ENCODE results near the gene ARVCF.

Gene ARVCF

DNA sequence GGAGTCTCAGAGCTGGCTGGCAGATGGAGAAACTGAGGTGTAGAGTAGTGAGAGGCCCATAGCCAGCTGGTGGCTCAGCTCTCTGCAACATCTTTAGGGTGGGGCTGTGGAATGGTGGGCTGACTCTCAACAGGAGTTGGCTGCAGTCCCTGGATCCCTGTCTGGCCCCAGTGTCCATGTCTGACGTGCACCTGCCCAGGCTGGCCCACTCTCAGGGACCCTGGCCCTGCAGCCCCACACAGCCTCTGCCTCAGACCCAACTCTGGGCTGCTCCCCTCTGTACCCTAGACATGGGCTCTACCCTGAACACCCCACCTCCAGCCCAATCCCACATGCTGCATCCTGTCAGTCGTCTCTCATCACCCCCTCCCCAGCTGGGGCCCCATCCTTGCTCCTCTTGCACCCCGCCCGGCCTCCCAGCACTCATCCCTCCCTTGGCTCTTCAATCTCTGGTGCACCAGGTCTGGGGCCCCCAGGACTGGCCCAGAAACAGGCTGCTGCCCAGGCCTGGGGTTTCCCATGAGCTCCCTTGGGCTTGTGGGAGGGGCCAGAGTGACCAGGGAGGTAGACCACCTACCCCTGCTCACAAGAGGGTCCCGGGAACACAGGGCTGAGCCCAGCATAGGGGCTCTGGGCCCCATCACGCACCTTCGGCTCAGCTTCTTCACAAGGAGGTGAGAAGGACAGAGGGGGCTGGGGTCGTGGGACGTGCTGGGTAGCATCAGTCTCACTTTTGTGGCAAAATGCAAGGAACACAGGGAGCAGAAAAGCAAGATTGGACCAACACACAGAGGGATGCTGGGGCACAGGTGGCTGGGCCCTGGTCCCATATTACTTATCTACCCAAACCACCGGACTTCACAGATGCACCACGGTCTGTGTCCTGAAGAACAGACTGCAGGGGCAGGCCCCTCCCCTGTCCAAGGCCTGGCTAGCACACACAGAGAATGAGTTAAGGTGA lies 31.5 kb downstream of the ARVCF start:
- no peak for DNase-seq

DNA sequence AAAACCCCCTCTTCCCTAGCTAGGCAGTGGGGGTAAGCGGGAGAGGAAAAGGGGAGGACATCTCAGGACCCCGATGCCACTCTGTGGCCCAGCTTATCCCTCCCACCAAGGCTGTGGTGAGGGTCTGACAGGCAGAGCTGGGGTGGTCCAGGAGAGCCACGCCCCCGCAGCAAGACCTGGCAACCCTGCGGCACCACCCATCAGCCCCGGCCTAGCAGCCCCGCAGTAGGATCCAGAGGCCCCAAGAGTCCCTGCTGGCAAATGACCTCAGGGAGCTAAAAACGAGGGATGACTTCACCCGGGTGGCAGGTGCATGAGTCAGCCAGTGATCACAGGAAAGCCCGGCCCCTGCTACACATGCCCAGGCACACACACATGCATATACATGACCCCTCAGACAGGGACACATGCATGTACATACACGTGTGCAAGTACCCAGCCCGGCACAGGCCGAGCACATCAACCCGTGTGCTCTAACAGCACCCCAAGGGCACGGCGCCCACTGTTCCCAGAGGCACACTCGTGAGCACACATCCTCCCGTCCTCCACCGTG lies 32.3 kb downstream of the ARVCF start:
- no peak for DNase-seq

DNA sequence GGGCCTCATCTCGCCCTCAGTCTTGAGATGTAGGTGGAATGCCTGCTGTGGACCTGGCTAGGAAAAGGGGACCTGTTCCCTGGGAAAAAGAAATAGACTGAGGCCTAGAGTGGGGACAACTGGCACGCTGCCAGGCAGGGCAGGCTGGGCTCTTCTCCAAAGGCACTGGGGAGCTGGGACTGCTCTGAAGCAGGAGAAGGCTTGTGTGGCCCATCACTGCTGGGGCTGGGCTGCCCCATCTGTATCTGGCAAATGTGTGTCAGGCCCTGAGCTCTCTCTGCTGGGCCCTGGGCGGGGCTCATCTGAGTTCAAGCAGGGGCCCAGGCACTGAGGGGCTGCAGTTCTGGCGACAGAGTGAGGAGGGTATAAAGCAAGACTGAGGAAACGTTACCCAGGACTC lies 32.9 kb downstream of the ARVCF start:
- no peak for DNase-seq

DNA sequence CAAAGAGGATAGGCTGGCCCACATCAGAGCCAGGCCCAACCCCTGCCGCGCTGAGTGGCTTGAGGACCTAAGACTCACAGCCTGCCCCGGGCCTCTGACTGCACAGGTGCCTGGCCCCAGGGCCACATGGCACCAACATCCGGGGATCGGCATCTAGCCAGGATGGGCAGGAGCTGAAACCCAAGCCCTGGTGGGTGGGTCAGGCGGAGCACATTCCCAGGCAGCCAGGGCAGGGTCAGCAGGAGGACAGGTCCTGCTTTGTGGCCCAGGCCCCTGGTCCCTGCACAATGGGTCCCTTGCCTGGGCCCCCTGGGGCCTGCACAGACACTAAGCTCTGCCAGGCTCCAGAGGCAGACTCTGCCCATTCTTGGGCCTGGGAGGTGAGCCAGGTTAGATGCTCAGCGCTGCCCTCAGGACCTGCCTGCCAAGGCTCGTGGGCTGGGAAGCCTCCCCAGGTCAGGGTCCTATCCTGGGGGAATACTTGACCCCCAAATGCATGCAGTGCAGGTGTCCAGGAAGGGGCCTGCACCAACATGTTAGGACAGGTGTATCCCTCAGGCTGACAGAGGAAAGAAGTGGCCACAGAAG lies 33.5 kb downstream of the ARVCF start:
- no peak for DNase-seq

DNA sequence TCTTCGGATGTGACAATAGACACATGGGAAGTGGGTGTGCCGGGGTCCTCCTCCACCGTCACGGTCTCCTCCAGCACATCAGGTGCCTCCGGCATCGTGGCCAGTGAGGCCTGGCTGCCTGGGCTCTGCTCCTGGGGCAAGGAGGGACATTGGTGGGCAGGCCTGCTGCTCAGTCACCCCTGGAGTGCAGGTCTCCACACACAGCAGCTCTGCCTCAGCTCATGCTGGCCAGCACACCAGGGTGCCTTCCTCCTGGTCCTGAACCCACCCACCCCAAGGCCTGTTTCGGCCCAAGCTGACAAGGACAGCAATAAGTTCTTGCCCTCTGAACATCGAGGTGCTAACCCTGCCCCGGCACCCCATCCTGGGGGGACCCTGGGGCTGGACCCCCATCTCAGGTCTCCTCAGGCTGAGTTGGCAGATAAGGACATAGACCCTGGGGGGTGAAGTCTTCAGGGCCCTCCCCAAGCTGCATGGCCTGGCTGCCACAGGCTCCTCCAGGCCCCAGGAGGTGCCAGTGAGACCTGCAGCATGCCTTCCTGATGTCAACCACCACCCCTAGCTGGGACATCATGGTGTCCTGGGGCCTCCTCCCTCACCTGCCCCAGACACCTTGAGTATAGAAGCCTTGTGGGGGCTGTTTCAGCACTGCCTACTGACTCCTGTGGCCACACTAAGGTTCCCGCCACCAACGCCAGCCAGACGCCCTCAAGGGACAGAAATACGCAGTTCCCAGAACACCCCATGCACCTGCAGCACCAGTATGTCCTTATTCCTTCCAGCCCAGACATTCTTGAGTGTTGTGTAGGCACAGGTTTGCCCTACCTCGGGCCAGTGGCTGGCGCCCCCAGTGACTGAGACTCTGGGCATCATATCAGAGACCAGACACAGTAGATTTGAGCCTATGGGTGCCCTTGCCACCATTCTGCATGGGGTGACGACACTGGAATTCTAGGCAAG lies 34.4 kb downstream of the ARVCF start:
- DNase-seq, result no peak

DNA sequence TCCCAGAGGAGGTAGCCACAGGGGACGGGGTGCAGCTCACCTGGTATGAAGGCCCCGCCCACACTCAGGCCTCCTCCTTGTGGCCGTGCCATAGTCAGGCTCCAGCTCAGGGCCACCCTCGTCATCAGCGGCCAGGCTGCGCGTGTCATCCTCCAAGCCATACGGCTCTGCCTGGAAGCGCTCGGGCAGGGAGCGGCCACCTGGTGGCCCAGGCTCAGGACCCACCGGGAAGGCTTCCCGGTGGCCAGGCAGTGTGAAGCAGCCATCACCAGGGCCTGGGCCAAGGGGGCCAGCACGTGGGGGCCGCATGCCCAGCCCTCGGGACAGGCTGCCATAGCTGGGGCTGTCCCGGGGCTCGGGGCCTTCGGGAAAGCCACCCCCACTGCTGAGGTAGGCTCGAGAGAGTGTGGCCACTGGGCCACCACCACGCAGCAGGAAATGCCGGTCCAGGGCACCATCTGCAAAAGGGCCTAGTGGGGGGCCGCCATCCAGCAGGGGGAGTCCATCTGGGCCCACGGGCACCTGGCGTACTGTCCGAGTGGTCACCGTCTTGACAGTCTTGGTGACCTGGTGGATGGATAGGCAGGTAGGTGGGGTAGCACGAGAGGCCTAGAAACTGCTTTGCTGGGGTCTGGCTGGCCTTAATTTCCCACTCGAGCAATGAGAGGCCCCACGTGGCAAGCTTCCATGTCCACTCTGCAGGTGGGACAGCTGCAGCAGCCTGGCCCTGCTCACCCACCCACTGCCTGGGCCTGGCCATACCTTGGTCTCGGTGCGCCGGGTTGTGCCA lies 35.3 kb downstream of the ARVCF start:
- DNase-seq, result no peak

DNA sequence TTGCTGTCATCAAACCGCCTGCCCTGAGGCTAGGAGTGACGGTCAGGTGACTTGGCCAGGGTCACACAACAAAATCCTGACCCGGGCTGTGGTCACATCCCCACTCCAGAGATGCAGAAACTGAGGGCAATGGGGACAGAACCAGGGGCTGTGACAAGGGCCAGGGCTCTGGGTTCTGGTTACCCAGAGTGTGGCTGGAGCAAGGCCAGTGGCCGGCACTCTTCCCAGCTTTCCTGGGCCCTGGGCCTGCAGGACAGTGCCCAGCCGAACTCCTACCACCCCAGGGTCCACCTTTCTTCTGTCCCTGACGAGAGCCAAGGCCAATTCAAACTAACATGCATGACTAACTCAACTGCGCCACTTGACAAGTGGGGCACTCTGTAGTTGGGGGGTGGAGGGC lies 35.9 kb downstream of the ARVCF start:
- no peak for DNase-seq

DNA sequence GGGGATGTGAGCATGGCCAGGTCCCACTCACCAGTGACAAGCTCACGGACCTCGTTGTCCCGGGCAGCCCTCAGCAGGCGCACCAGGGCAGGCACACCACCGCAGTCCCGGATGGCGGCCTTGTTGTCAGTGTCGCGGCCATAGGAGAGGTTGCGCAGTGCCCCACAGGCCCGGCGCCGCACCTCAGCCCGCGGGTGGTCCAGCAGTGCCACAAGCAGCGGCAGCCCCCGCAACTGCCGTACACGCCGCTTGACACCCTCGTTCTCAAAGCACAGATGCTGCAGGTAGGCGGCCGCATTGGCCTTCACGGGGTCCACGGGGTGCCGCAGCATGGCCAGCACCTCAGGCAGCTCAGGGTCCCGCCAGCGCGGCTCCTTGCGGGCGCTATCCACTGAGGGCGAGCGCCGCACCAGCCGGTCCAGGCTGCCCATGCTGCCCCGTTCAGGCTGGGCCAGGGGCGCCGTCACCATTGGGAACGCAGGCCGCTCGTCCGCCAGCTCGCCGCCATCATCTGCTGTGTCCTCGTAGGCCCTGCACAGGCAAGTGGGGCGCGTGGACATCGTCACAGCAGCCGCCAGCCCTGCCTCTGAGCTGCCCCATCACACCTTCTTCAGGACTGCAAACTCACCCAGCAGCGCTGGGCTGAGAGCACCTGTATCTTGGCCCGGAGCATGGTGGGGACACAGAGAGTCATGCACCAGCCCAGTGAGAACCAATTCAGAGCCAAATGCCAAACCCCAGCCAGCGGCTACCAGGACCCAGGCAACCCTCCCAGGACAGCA lies 36.7 kb downstream of the ARVCF start:
- no peak for DNase-seq

DNA sequence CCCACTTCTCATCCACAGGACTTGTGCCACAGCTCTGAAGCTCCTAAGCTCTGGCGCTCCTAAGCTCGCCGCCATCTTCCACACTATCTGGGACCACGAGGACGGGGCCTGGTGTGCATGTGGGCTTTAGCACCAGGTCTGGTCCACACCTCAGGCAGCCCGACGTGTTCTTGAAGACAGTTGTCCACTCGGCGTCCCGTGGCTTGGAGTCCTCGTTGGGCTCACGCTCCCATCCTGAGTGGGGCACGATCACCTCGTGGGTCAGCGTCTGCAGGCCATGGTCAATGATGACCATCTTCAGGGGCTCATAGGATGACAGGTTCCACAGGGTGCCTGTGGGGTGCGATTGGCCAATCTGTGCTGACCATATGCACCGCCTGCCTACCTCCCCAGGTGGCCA lies 37.9 kb downstream of the ARVCF start:
- DNase-seq, result no peak

DNA sequence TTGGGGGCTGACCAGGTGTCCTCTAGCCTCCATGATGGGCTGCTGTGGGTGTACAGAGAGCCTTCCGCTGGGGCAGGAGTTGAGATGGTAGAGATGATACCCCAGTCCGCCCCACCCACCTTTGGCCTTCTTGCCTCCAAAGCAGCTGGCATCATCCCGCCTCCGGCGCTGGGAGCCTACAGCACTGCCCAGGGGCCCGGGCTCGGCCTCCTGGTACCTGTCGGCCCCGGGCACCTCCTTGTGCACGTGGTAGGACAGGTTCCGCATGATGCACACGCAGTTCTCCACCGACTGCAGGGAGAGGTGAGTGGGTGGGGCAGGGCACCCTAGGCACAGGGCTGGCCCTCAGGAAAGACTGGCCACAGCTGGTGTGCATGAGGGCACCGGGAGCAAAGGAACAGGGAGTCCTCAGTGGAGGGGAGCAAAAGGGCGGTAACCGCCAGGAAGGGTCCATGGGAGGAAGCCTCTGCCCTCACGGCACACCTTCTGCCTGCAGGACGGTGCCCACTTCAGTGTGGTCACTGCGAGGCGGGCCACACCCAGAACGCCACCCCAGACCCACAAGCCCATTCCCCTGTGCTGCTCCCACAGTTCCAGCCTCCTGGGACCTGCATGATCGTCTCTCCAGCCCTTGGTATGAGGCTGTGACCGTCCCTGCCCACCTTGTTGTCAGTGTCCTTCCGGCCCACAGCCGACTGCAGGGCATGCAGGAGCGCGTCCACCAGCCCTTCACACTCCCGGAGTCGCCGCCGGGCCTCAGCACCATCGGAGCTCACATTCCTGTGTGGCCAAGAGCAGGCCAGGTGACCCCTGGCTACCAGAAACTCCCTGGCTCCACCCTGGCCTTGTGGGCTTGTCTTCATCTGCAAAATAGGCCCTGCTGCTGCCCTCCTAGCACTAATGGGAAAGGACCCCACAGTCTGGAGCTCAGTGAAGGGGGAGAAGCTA lies 39.1 kb downstream of the ARVCF start:
- no peak for DNase-seq

DNA sequence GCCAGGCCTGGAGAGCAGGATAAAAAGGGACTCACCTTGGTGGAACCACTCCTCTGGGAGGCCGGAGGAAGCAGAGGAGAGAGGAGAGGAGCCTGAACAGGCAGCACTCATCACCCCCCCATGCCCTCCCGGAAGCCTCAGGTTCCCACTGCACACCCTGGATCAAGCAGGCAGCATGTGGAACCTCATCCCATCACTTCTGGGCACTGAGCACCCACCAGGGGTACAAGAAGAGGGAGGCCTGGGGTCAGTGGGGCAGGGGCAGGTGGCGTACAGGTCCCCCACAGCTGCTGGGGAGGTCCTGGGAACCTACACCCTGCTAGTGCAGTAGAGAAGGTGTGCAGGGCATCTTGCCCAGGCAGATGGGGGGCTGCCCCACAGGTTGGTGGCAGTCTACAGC lies 40.0 kb downstream of the ARVCF start:
- DNase-seq, result no peak

DNA sequence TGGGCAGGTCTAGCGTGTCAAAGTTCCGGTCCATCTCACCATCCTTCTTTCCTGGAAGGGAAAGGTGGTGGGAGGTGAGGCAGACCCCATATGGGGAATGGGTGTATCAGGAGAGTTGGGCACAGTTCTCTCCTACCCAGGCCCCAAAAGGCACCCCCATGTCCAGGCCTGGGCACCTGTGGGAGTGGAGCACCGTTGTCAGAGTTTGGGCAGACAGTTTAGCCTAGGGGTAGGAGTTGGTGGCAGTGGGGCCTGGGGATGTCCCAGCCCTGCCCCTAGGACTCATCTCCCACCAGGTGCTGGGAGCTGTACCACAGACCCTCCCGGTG lies 41.0 kb downstream of the ARVCF start:
- no peak for DNase-seq

DNA sequence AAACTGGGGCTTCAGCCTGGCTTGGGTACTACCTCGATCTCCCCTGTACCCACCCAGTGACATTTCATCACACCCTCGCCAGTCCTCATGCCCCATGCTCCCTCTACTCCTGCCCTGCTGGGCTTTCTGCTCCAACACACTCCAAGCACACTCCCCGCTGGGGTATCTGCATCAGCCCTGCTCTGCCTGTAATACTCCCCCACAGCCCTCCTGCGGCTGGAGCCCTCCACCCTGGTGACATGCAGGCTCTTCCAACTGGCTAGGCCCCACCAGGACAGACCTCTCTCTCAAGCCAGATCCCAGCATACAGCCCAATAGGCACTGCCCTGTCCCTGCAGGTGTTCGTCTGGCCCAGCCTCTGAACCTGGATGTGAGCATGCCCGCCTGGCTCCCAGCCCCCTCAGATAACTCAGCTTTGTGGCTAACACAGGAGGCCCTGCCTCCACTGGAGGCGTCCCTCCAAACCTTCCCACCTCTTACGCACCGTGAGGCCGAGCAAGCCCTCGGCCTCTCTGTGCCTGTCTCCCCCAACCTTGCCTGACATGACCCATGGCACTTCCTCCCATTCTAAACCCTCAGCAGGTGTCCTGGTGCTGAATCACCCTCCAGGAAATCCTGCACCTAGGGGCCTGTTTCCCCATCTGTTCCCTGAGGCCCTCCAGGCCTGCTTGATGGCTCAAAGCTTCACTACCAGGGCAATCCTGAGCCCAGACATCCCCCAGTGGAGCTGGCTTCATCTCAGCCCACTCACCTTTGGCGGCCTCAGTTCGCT lies 41.5 kb downstream of the ARVCF start:
- DNase-seq, result no peak

DNA sequence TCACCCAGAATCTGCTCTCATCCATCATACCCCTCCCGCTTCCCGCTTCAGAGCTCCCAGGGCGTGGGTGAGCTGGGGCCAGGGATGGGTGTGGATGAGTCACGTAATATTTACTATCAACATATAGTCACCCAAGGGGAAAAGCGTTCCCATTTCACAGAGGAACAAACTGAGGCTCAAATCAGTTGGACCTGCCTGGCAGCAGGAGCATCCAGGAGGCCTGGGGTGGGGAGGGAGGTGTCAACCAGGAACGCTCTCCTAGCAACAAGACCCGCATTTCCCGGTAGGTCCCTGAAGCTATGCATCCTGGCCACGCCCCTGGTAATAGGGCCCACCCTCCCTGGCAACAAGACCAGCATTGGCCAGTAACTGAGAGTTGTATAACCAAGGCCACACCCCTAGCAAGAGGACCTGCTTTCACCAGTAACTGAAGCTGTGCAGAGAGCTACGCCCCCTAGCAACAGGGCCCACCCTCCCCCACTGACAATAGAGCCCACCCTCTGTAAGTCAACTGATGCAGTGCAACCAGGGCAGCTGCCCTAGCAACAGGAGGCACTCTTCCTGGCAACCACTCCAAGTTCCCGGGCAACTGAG lies 42.3 kb downstream of the ARVCF start:
- no peak for DNase-seq

DNA sequence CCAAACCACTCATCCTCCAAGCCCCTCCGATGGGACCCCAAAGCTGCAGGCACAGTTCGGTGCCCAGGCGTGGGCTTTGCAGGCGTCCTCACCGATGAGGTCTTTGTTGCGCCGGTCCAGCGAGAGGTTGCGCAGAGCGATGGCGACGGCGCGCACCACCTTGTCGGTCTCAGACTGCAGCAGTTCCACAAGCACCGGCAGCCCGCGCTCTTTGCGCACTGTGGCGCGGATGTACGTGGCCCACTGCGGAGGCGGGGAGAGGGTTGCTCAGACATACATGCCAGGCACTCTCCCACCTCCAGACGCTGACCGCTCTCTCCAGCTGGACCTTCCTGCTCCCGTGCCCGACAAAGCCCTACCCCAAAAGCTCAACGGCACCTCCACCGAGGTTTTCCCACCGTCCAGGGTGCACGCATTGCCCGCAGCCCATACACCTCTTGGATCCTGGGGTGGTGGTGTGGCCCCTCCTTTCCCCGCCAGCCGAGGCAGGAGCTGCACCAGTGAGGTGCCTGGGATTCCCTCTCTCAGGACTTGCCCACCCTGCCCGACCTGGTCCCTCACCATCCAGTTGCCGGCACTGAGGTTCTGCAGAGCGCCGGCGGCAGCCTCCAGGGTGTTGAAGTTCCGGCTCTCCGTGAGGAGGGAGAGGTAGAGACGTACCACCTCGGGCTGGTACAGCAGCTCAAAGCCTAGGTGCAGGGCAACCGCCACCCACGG lies 42.9 kb downstream of the ARVCF start:
- no peak for DNase-seq

DNA sequence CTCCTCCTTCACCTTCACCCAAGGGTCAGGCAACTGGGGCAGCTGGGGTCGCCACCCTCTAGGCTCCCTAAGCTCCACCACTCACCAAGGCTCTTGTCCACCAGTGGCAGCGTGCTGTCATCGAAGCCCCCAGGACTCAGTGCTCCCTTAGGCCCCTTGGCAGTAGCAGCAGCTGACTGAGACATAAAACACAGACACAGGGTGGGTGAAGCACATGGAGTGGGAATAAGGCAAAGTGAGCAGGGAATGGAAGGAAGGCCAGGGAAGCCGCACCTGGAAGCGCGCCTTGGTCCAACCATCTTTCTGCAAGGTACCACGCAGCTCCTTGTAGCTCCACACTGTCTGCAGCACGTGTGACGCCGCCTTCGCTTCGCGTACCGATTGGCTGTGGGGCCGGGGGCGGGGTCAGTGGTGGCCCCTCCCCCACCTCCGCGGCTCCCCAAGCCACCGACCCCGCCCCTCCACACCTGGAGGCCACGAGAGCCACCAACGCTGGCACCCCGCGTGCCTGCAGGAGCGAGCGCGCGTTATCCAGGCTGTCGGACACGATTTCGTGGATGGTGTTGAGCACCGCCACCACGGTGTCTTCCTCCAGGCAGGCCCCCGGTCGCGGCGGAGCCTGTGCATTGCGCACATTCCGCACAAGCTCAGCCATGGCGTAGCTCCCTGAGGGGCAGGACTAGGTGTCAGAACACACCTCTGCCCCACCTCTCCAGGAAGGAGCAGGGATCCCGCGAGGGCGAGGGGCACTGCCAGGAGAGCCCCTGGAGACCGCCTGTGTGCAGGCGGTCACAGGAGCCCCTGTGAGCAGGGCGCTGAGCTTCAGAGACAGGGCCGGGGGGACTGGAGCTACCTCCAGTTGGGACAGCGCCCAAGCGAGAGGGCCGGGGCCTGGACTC lies 43.7 kb downstream of the ARVCF start:
- no peak for DNase-seq

DNA sequence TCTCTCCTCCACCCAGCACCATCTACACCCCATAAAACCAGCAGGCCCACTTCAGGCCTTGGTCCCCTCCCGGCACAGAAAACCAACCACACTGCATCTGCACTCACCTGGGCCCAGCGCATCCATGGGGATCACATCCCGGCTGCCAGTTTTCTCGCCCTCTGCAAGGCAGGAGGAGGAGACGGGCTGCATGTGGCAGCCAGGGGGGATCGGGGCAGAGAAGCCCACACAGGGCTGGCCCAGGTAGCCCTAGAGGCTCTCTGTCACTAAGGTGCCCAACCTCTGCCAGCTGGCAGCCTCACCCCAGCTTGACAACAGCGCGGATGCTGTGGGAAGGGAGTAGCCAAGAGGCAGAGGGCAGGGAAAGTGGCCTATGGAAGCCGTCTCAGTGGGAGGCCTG lies 44.4 kb downstream of the ARVCF start:
- DNase-seq, result no peak

Data from CD4-positive, alpha-beta T cell treated with Interleukin-17A for 4 hours (primary cell).